ENCODE results near the gene EXOC3L1.
A peak's percentile ranks its signal among the peaks of the same experiment; 100 is the strongest.

The EXOC3L1 gene

GRCh38 chr16:67163164-67163998 is 26.6 kb downstream of the EXOC3L1 start:
- no peak for DNase-seq (ENCODE audit: low read depth)

DNA sequence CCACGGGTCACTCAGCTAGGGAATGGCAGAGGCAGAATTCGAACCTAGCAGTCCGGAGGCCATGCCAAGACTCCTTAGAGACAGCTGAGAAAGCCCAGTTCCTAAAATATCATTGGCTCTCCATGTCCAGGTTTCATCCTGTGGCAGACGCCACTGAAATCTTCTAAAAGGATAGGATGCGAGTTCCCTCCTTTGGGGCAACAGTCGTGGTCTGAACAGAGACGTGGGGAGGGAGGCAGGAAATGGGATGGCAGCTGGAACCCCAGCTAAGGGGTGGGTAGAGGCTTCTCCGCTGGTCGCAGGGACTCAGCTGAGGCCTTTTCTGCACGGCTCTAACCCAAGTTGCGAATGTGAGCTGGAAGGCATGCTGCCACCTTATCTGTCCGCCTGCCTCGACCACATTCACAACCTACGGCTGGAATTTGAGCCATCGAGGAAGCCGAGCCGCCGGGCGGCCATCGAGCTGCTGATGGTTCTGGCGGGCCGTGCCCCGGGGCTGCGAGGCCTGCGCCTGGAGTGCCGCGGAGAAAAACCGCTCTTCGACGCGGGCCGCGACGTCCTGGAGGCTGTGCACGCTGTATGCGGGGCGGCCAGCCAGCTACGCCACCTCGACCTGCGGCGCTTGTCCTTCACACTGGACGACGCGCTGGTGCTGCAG is 27.3 kb downstream of the EXOC3L1 start:
- DNase-seq (ENCODE audit: low read depth), result no peak

DNA sequence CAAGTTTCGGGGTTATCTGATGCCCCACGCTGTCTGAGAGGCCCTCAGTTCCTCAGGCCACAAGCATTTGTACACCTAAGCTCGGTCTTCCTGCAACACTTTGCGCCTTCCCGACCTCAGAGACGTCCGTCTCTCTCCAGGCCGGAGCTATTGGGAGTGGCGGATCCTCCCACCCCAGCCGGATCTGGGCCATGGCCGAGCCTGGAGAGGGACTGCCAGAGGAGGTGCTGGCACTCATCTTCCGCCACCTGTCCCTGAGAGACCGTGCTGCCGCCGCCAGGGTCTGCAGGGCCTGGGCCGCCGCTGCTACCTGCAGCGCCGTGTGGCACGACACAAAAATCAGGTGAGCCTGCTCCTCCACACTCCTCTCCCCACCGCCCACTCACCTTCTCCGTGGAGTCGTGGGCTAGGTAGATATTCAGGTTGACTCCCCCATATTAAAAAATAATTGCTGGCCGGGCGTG is 28.3 kb downstream of the EXOC3L1 start:
- no peak for DNase-seq (ENCODE audit: low read depth)

DNA sequence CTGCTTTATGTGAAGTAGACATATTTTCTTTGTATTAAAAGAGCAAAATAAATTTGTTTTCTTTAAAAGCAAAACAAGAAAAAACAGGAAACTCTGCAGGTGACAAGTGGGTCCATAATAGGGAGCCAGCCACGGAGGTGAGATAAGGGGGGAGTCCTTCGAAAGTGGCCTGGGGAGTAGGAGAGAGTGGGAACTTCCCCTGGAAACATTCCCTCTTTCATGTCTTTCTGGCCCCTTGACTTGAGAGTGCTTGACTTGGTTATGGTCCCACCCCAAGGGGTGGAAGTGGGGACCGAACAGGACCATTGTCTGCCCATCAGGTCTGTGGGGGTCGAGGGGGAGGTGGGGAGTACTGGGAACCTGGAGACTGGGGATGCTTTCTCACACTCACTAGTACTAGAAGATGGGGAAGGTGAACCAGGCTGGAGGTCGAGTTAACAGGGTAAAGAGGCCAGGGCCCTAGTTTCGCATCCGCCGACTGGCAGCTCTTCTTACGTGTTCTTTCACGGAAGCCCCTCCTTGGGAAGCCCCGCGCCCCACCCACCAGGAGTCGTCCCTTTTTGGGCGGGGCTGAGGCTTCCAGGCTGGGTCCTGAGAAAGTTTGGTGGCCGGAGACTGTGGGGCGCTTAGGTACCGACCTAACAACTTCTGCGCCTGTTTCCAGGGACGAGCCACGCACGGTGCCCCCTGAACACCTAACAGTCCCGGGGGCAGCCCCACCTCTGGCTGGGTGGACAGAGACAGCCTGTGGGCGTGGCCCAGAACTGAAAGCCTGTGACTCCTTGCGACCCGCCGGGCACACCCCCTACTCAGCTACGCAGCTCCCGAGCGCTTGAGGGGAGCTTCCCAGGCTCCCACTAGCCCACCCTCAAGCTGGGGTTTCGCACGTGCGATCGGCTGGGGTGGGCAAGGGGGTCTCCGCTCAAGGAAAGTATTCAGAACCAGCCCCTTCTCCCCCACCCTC is 31.0 kb downstream of the EXOC3L1 start:
- peak; percentile 71 for DNase-seq (ENCODE audit: low read depth)

- no peak for DNase-seq (ENCODE audit: low read depth)
These were observed 31.9 kb downstream of the EXOC3L1 start for GRCh38 chr16:67157892-67158635.

DNA sequence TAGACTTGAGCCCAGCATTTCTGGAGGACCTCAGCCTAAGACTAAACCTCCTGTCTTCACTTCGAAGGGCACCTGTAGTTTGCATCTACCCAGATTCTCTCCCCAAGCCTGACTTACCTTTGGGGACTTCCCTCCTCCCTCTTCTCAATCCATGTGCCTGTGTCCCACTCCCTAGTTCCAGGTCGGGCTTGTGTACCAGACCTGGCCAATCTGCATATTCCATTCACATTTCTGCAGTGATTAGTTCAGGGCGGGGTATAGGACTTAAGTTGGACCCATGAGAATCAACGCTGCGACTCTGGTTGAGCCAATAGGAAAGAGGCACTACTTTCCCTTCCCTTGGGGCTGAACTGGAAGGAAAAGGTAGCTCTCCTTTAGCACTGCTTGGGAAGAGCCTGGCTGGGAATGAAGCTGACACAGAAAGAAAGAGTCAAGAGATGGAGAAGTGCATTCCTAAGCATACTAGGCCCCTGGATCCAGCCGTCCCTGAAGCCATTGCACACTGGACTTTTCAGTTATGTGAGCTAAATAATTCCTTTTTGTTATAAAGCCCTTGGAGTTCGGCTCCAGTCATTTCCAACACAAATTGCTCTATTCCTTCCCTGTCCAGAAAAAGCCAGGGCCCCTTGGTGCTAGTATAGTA is 32.7 kb downstream of the EXOC3L1 start:
- DNase-seq (ENCODE audit: low read depth), result no peak

- DNase-seq (ENCODE audit: low read depth), result no peak
These were observed 33.6 kb downstream of the EXOC3L1 start for GRCh38 chr16:67156143-67156844.

GRCh38 chr16:67155295-67156142 is 34.4 kb downstream of the EXOC3L1 start:
- peak; percentile 75 for DNase-seq (ENCODE audit: low read depth)

GRCh38 chr16:67154578-67155294 is 35.2 kb downstream of the EXOC3L1 start:
- DNase-seq (ENCODE audit: low read depth), result no peak

GRCh38 chr16:67151431-67152097 is 38.4 kb downstream of the EXOC3L1 start:
- DNase-seq (ENCODE audit: low read depth), result no peak

GRCh38 chr16:67150833-67151396 is 39.0 kb downstream of the EXOC3L1 start, which contains the start of gene B3GNT9:
Gene B3GNT9 (minus strand): TSS chr16:67150998. CDS start chr16:67150485, 513 bp downstream.
- DNase-seq (ENCODE audit: low read depth), result no peak

DNA sequence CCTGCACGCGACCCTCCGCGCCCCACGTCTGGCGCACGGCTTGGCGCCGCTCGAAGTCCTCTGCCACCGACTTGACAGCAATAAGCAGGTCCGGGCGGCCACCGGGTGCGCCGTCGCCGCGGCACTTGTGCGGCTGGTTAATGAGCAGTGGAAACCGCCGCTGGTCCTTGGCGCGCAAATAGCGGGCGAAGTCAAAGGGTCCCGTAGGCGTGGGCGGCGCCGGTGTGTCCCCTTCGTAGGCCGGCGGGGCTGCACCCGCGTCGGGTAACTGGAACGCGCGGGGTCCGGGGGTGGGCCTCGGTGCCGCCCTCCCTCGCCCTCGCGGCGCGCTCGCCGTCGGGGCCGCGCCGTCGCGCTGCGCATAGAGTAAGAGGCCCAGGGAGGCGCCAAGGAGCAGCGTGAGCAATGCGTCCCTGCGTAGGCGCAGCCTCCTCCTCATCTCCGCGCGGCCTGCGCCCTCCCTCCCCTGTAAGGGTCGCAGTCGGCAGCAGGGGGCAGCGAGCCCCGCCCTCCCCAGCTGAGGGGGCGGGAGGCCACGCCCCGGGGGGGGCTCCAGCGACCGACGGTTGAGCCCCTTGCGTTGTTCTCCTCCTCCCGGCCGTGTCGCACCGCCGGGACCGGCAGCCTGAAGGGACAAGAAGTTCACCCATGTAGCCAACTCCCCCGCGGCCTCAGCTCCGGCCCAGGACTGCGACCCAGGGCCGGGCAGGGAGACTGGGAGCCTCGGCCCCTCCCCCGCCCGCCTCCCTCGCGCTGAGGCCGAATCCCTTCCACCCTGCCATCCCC is 39.7 kb downstream of the EXOC3L1 start:
- no peak for DNase-seq (ENCODE audit: low read depth)

GRCh38 chr16:67149276-67150046 is 40.5 kb downstream of the EXOC3L1 start:
- DNase-seq (ENCODE audit: low read depth), result no peak

GRCh38 chr16:67148656-67149275 is 41.2 kb downstream of the EXOC3L1 start:
- no peak for DNase-seq (ENCODE audit: low read depth)

GRCh38 chr16:67148221-67148620 is 41.7 kb downstream of the EXOC3L1 start:
- DNase-seq (ENCODE audit: low read depth), result no peak

Measured in activated T-cell treated with anti-CD3 and anti-CD28 coated beads for 1 hour (primary cell).